Stimulated activated CD4-positive, alpha-beta T cell treated with anti-CD3 and anti-CD28 coated beads, TNF-alpha, amount 100 ng/mL, for 24 hours (primary cell): ENCODE results near the gene C1orf141.
A peak's percentile ranks its signal among the peaks of the same experiment; 100 is the strongest.
"Not testable (repeated sequence)": the region's sequence is repeated elsewhere in the genome, so short reads cannot be mapped to it uniquely, and the experiment has no call there.

Source experiments
- DNase-seq, 3 experiments: peaks; one replicate each; pipeline ENCODE4 v3.0.0-alpha.2; 2020; ENCODE audit warnings: low read depth in 3 of 3

Gene C1orf141

GRCh38 chr1:67134695-67135094 is at the start of gene C1orf141:
TSS of gene C1orf141 (minus strand) at chr1:67134970. CDS start at chr1:67127240, 7,730 bp downstream.
- peak in 1 of 3 experiments; percentile 24 for DNase-seq

GRCh38 chr1:67175530-67176087 is 40.8 kb upstream of the C1orf141 start:
- DNase-seq = no peak

GRCh38 chr1:67174716-67175284 is 40.0 kb upstream of the C1orf141 start:
- no peak for DNase-seq

- DNase-seq = no peak
Observed at GRCh38 chr1:67173988-67174387, 39.2 kb upstream of the C1orf141 start.

GRCh38 chr1:67171978-67172377 is 37.2 kb upstream of the C1orf141 start:
- no peak for DNase-seq

- no peak for DNase-seq
Observed at GRCh38 chr1:67171574-67171955, 36.8 kb upstream of the C1orf141 start.

- no peak for DNase-seq
Observed at GRCh38 chr1:67170751-67171573, 36.2 kb upstream of the C1orf141 start.

- no peak for DNase-seq
Observed at GRCh38 chr1:67169932-67170331, 35.2 kb upstream of the C1orf141 start.

- DNase-seq = no peak
Observed at GRCh38 chr1:67169496-67169895, 34.7 kb upstream of the C1orf141 start.

GRCh38 chr1:67166196-67166595 is 31.4 kb upstream of the C1orf141 start, which contains the start of gene IL23R:
TSS of gene IL23R (plus strand) at chr1:67166454. CDS start at chr1:67168121, 1,667 bp downstream.
- peak in 1 of 3 experiments; percentile 42 for DNase-seq

GRCh38 chr1:67165468-67166041 is 30.8 kb upstream of the C1orf141 start:
- no peak for DNase-seq

GRCh38 chr1:67162954-67163353 is 28.2 kb upstream of the C1orf141 start:
- peak in 1 of 3 experiments; percentile 51 for DNase-seq

- DNase-seq = peak in 1 of 3 experiments; percentile 37
Observed at GRCh38 chr1:67159233-67159632, 24.5 kb upstream of the C1orf141 start.

GRCh38 chr1:67158401-67158800 is 23.6 kb upstream of the C1orf141 start:
- no peak for DNase-seq

GRCh38 chr1:67150931-67151330 is 16.2 kb upstream of the C1orf141 start:
- no peak for DNase-seq

GRCh38 chr1:67149179-67149770 is 14.5 kb upstream of the C1orf141 start:
- DNase-seq = peak in 1 of 3 experiments; percentile 50

- no peak for DNase-seq
Observed at GRCh38 chr1:67148516-67149178, 13.9 kb upstream of the C1orf141 start.

GRCh38 chr1:67147973-67148372 is 13.2 kb upstream of the C1orf141 start:
- not testable (repeated sequence) for DNase-seq

- DNase-seq = no peak
Observed at GRCh38 chr1:67146539-67146938, 11.8 kb upstream of the C1orf141 start.

GRCh38 chr1:67146101-67146500 is 11.3 kb upstream of the C1orf141 start:
- no peak for DNase-seq

GRCh38 chr1:67144696-67145095 is 9.9 kb upstream of the C1orf141 start:
- DNase-seq = no peak
